GM21381 (cell line): ENCODE data around the gene OTOGL.

Experiments
- ATAC-seq: cut with Tn5 transposase; IDR thresholded peaks from one replicate; pipeline ENCODE4 v1.9.1; 2021; ENCODE audit warnings: mild to moderate bottlenecking, moderate library complexity; ENCODE audit not compliant: unreplicated experiment

The OTOGL gene

GRCh38 chr12:80325167-80325959 is 226.0 kb downstream of the OTOGL start:
- ATAC-seq = no peak

DNA sequence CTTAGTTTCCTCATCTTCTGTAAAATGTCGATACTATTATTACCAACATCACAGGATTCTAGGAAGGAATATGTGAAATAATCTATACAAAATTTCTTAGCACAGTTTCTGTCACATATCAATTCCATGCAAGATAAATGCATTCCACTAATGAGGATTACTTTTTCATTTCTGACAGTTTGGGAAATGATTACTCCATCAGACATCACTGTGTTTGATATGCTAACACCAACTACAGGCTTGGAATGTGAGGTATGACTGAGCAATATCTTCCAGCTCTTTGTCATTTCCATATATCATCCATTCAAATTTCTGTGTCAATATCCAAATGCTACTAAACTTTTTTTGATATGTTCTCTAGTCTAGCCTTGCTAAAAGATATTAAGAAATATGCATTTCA is 233.5 kb downstream of the OTOGL start:
- no peak for ATAC-seq

DNA sequence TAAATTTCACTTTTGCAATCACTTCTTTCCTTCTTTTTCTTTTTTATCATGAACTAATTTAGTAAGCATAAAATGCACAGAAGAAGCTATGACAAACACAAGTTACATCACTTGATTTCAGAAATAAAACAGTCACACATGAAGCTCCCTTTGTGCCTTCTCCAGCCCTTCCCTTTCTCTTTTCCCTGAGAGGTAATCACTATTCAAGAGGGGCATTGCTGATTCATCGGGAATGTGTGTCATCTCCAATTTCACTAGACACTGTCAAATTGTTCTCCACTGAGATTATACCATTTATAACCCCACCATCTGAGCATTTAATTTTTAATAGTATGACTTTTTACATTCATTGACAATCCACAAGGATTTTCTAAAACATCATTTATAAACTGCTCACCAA is 253.1 kb downstream of the OTOGL start:
- ATAC-seq = no peak

DNA sequence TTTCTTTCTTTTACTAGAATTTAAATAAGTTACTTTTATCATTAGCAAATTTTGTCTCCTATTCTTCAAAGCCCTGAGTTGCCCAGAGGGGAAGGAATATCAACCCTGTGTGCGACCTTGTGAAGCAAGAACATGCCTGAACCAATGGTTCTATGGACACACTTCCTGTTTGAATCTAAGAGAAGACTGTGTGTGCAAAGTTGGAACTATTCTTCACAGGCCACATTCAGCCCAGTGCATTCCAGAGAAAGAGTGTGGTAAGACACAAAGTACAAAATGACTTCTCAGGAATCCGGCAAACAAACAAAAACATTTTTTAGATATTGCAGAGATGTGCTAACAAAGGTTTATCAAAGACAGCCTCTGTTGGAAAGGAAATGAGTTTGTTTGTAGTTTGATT is 253.9 kb downstream of the OTOGL start:
- no peak for ATAC-seq

- ATAC-seq = no peak
Observed at GRCh38 chr12:80356097-80356496, 256.8 kb downstream of the OTOGL start.

DNA sequence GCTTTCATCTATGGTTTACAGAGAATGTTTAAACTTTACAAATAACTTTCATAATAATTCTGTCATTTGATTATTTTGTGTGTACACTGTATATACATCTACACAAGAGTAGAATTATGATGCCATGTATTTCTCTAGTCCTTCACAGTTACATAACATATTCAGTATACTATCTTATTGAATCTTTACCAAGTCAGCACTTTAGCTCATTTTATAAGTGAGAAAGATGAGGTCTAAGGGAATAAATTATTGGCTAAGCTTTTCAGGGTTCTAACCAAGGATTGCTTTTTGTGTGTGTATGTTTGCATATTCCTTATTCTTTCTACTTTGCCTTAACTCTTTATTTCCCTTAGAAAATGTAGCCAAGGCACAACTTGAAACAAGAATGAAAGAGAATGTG is 260.4 kb downstream of the OTOGL start:
- no peak for ATAC-seq

GRCh38 chr12:80364056-80364455 is 264.7 kb downstream of the OTOGL start:
- no peak for ATAC-seq

GRCh38 chr12:80373666-80374065 is 274.3 kb downstream of the OTOGL start:
- ATAC-seq = no peak

- no peak for ATAC-seq
Observed at GRCh38 chr12:80374615-80375014, 275.3 kb downstream of the OTOGL start.

DNA sequence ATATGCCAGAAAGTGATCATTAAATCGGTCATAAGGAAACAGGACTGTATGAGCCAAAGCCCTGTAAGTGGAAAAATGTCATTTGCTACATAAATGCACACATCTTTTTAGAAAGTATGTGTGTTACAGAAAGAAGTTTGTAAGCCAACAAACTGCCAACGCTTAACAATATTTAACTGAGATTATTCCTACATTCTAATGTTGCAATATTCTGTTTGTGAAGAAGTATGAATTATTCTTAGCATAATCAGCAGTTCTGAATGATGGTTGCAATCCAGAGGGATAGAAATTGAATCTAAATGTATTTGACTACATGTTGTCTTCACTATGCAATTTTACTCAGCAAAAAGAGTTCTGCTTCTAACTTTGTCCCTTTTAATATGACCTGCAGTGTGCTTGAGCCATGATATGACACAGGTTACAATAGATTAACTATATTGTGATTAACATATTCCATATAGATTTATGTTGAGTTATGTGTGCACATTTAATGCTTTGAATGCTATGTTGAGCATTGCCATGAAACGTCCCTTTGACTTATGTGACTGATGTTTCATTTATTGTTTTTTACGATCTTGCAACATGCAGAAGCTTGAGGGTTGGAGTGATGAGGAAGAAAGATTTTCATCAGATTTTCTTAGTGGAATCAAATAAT is 277.9 kb downstream of the OTOGL start:
- ATAC-seq = no peak

DNA sequence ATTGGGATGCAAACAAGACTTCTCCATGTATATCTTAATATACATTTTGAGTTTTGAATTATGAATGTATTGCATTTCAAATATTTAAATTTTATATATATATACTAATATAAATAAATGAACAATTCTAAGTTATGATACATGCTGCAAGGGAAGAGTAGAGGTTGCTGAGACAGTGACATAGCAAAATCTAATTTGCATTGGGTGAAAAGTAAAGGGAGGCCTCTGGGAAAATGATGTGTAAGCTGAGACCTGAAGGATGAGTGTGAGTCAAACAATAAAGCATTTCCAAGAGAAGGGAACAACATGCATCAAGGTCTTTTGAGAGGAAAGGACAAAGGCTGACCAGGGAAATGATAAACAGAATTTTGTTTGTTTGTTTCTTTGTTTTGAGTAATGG is 281.8 kb downstream of the OTOGL start:
- no peak for ATAC-seq

GRCh38 chr12:80382254-80382653 is 282.9 kb downstream of the OTOGL start:
- no peak for ATAC-seq

- no peak for ATAC-seq
Observed at GRCh38 chr12:80400571-80400991, 301.2 kb downstream of the OTOGL start.

- ATAC-seq = no peak
Observed at GRCh38 chr12:80401191-80401590, 301.9 kb downstream of the OTOGL start.

GRCh38 chr12:80404629-80405028 is 305.3 kb downstream of the OTOGL start:
- ATAC-seq = no peak

DNA sequence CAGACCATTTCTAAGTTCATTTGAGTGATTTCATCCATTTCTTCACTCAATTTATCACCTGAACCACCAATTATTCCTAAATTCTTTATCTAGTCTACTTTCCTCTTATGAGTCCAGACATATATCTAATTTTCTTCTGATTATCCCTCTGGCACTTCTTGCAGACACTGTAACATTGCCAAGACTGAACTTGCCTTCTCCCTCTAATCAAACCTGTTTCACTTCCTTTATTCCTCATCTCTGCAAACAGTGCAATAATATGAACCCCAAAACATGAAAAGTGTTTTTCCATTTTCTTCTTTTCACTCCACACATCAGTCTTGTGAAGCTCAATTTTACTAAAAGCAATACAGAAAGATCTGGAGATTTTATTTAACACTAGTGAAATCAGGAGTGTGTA is 306.9 kb downstream of the OTOGL start:
- ATAC-seq = no peak

GRCh38 chr12:80411787-80412186 is 312.4 kb downstream of the OTOGL start:
- ATAC-seq = no peak

DNA sequence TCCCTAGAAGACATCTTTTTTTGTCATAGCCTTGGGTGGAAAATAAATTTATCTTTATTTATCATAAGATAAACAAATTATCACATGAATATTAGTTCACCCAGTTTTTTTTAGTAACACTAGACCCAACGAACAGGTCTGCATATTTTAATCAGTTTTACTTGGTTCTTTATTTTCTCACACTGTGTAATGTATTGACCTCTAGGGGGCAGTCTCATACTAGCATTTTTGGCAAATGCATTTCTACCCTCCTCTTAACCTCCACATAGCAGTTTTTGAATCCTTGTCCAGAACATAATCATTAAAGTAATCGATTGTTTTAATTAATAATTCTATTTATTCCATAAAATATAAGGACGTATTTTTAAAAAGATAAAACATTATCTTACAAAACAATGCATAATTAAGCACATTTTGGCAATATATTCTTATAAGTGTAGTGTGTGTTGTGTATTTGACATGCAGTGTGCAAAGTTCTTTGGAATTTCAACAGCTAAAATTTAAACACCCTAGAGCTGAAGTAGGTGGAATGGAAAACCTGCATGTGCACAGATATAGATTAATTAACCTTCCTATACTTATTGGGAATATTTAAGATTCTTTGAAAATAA is 313.1 kb downstream of the OTOGL start:
- ATAC-seq = peak; percentile 83

DNA sequence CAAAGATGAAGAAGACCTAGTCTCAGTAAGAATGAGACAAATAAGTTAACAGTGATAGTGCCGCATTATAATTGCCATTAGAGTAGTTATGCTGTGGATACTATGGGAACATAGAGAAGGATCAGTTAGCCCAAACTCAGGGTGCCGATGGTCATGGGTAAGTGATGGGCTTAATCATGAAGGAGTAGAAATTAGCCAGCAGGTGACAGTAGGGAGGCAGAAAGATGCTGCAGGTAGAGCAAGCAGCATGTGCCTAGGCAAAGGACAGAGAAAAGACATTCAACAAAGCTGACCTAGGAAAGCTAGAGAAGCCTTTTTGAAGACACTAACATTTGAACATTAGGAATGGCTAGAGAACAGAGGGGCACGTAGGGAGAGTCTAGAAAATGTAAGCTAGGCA is 314.1 kb downstream of the OTOGL start:
- no peak for ATAC-seq

DNA sequence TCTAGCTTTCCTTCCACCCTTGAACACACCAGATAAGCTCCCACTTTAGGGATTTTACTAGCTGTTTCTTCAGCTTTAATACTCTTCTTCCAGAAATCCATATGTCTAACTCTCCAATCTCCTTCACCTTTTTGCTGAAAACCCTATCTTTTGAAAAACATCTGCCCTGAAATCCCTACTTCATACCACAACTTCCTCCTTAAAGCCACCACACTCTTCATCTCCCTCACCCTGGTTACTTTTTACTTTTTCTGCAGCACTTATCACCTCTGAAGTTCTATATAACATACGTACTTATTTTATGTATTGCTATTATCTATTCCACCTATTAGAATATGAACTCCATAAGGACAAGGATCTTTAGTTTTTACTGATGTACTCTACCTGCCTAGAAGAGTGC is 316.1 kb downstream of the OTOGL start:
- no peak for ATAC-seq

GRCh38 chr12:80419644-80420043 is 320.3 kb downstream of the OTOGL start:
- ATAC-seq = no peak

DNA sequence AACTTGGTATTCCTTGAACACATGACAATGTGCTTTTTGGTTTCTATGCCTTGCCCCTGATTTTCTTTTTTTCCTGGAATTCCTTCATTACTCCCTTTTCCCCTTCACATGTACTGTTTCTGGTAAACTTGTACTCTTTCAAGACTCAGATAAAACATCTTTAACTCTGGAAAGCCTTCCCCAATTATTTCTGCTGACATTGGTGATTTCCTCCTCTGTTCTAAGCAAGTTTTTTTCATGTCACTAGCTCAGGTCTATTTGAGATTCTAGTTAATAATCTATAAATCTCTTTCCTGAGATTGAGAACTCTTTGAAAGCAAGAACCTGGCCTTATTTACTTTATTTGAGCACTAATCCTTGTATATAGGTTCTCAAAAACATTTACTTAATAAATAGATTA is 320.7 kb downstream of the OTOGL start:
- ATAC-seq = no peak
